Neural progenitor cell (in vitro differentiated cells): ENCODE results near the gene NDRG4. TPM values are rescaled to one million over a fixed set of nuclear protein-coding genes. Genes with fewer than 3 reads are reported as not detected.

Experiments
- DNase-seq: peaks from one replicate; pipeline ENCODE4 v3.0.0-alpha.2; 2016; ENCODE audit warnings: low spot score
- H2AFZ ChIP-seq: fragments of 200-600 bp; sonication (generic); replicated peaks from 2 replicates; pipeline ENCODE4 v1.6.1; 2016; ENCODE audit warnings: antibody characterized with exemption
- H3F3A ChIP-seq: fragments of 200-600 bp; sonication (generic); 2 replicates; pipeline ENCODE4 v1.6.1; 2016; ENCODE audit warnings: antibody characterized with exemption, low read depth
- H3K27ac ChIP-seq: fragments of 200-600 bp; sonication (generic); 2 replicates; pipeline ENCODE4 v1.5.1; 2016; ENCODE audit warnings: mild to moderate bottlenecking
- H3K27me3 ChIP-seq: fragments of 200-600 bp; sonication (generic); 2 replicates; pipeline ENCODE4 v1.6.1; 2016; ENCODE audit warnings: mild to moderate bottlenecking, moderate library complexity
- H3K36me3 ChIP-seq: fragments of 200-600 bp; sonication (generic); 2 replicates; pipeline ENCODE4 v1.5.1; 2016
- H3K4me1 ChIP-seq: fragments of 200-600 bp; sonication (generic); 2 replicates; pipeline ENCODE4 v1.6.1; 2016; ENCODE audit warnings: mixed run types
- H3K4me2 ChIP-seq: fragments of 200-600 bp; sonication (generic); 2 replicates; pipeline ENCODE4 v1.6.1; 2016
- H3K4me3 ChIP-seq: fragments of 200-600 bp; sonication (generic); 2 replicates; pipeline ENCODE4 v1.5.1; 2016
- H3K79me2 ChIP-seq: fragments of 200-600 bp; sonication (generic); 2 replicates; pipeline ENCODE4 v1.6.1; 2016; ENCODE audit warnings: low read depth
- H3K9ac ChIP-seq: fragments of 200-600 bp; sonication (generic); 2 replicates; pipeline ENCODE4 v1.6.1; 2016
- H3K9me3 ChIP-seq: fragments of 200-600 bp; sonication (generic); 2 replicates; pipeline ENCODE4 v1.5.1; 2016; ENCODE audit warnings: low read depth
- H4K20me1 ChIP-seq: fragments of 200-600 bp; sonication (generic); 2 replicates; pipeline ENCODE4 v1.6.1; 2016; ENCODE audit warnings: low read depth
- H3K27ac Mint-ChIP-seq: 3 replicates; pipeline ENCODE4 v1.8.0; 2021; ENCODE audit warnings: mixed read lengths
- H3K27me3 Mint-ChIP-seq: 2 replicates; pipeline ENCODE4 v1.8.0; 2022; ENCODE audit warnings: low read depth, mild to moderate bottlenecking, inconsistent platforms, moderate library complexity, mixed read lengths; ENCODE audit not compliant: insufficient read depth
- H3K36me3 Mint-ChIP-seq: 3 replicates; pipeline ENCODE4 v1.8.0; 2021; ENCODE audit warnings: mixed read lengths
- H3K4me1 Mint-ChIP-seq: 3 replicates; pipeline ENCODE4 v1.8.0; 2021; ENCODE audit warnings: mixed read lengths
- H3K4me3 Mint-ChIP-seq: 3 replicates; pipeline ENCODE4 v1.8.0; 2021; ENCODE audit warnings: mild to moderate bottlenecking, moderate library complexity, mixed read lengths
- H3K9me3 Mint-ChIP-seq: 3 replicates; pipeline ENCODE4 v1.8.0; 2020; ENCODE audit warnings: mixed read lengths
- CTCF ChIP-seq: fragments of 200-600 bp; sonication (generic); IDR thresholded peaks from 2 replicates; pipeline ENCODE4 v1.5.1; 2017; ENCODE audit warnings: antibody characterized with exemption, mild to moderate bottlenecking
- EZH2 ChIP-seq: fragments of 200-600 bp; sonication (generic); IDR thresholded peaks from 2 replicates; pipeline ENCODE4 v1.6.1; 2017; ENCODE audit warnings: antibody characterized with exemption, mild to moderate bottlenecking, moderate library complexity
- EZH2phosphoT487 ChIP-seq: fragments of 200-600 bp; sonication (generic); IDR thresholded peaks from 2 replicates; pipeline ENCODE4 v1.6.1; 2017; ENCODE audit warnings: antibody characterized with exemption
- total RNA-seq: library from RNA; depleted of rRNA; stranded (reverse); fragments of >200 nt; gene quantifications from 2 replicates; pipeline ENCODE4 v1.2.3, GENCODE V29; 2015; ENCODE audit warnings: low replicate concordance

The NDRG4 gene
- total RNA-seq, 1 donor from 2014 or later, result 14.6 TPM

DNA sequence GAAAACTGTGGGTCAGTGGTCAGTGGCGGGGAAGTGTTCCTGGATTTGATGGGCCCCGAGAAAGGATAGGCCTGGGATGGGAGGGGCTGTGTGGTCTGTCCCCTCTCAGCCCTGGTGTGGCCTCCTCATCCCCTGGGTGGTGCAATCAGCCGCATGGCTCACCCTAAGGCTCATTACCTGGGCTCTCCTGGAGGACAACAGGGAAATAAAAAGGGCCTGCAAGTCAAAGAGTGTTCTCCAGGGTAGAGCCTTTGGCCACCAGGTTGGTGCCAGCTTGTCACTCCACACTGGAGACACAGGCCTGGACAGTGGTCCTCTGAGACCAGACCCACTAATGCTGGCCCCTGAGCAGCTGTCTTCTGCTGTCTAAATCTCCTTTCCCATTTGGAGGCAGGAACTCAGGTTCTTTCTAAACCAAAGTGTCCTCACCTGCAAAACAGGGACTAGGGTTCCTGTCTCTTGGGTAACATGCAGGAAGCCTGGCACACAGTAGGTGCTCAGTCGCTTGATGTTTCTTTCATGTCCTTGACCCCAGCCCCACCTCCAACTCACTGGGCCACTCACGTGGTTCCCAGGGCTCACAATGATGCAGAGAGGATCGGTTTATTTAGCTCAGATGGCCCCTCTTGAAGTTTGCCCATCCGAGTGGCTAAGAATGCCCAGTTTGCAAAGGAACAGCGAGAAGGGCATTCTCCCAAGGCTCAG is 2.4 kb downstream of the NDRG4 start:
- H3K4me1 ChIP-seq, result peaks cover 10% of the 10 kb centered on the region
- H3K4me1 Mint-ChIP-seq, result peaks cover 21% of the 10 kb centered on the region
- H3K4me2 ChIP-seq, result no peak overlapping the region
- no peaks in the 10 kb centered on the region for H3K36me3 Mint-ChIP-seq
- no peak overlapping the region for H3K9ac ChIP-seq
- H3K79me2 ChIP-seq, result no peaks in the 10 kb centered on the region
- H3K4me3 ChIP-seq, result no peak overlapping the region
- no peaks in the 10 kb centered on the region for H3F3A ChIP-seq
- no peaks in the 10 kb centered on the region for H3K9me3 Mint-ChIP-seq
- H3K9me3 ChIP-seq, result no peaks in the 10 kb centered on the region
- H3K36me3 ChIP-seq, result no peaks in the 10 kb centered on the region
- H3K4me3 Mint-ChIP-seq, result peak overlapping the region; percentile 88
- peaks cover 3% of the 10 kb centered on the region for H3K27me3 Mint-ChIP-seq
- TF ChIP-seq EZH2phosphoT487 (no peak), CTCF (no peak), EZH2 (no peak)
- no peak overlapping the region for H3K27ac ChIP-seq
- no peak overlapping the region for H2AFZ ChIP-seq
- peaks cover 25% of the 10 kb centered on the region for H3K27me3 ChIP-seq
- no peak for DNase-seq
- no peaks in the 10 kb centered on the region for H4K20me1 ChIP-seq
- H3K27ac Mint-ChIP-seq, result no peak overlapping the region

DNA sequence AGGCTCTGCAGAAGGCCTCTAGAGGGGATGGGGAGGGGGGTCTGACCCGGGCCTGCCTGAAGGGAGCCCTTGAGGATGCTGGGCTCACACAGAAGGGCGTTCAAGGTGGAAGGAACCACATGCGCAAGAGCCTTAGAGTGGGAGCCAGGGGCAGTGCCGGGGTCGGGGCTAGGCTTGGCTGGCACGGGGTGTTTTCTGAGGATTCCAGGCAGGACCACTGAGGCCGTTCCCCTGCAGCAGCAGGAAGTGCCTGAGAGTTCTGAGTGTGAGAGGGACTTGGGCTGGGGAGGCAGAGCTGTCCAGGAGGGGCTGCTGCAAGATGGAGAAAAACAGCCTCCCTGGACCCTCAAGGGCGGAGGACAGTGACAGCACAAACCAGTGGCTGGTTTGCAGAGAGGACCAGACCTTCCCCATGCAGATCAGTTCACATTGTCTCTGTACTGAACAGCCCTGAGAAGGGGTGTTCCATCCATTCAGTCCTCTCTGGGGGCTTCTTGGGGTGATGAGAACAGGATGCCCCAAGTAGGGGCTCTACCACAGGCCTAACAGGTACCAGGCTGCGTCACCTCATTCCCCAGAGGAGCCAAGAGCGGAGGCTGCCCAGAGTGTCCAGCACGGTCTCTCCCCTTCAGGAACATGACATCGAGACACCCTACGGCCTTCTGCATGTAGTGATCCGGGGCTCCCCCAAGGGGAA is 3.4 kb downstream of the NDRG4 start:
- TF ChIP-seq CTCF (no peak), EZH2 (no peak), EZH2phosphoT487 (no peak)
- Histone ChIP-seq H2AFZ (no peak overlapping the region), H3K27ac (no peak overlapping the region), H3K9ac (no peak overlapping the region), H3K36me3 (no peaks in the 10 kb centered on the region), H3K4me2 (no peak overlapping the region), H3K9me3 (no peaks in the 10 kb centered on the region), H3K79me2 (no peaks in the 10 kb centered on the region), H4K20me1 (no peaks in the 10 kb centered on the region), H3K4me3 (no peak overlapping the region), H3K27me3 (peaks cover 25% of the 10 kb centered on the region), H3F3A (no peaks in the 10 kb centered on the region), H3K4me1 (peaks cover 10% of the 10 kb centered on the region)
- H3K36me3 Mint-ChIP-seq, result no peaks in the 10 kb centered on the region
- peaks cover 12% of the 10 kb centered on the region for H3K4me1 Mint-ChIP-seq
- no peak overlapping the region for H3K27ac Mint-ChIP-seq
- no peak for DNase-seq
- peaks cover 5% of the 10 kb centered on the region for H3K27me3 Mint-ChIP-seq
- H3K9me3 Mint-ChIP-seq, result no peaks in the 10 kb centered on the region
- no peak overlapping the region for H3K4me3 Mint-ChIP-seq

GRCh38 chr16:58503863-58504688 is 4.1 kb downstream of the NDRG4 start:
- H3K4me1 ChIP-seq, result peaks cover 10% of the 10 kb centered on the region
- H3K36me3 ChIP-seq, result no peaks in the 10 kb centered on the region
- H3K9ac ChIP-seq, result no peak overlapping the region
- no peaks in the 10 kb centered on the region for H3F3A ChIP-seq
- no peaks in the 10 kb centered on the region for H3K36me3 Mint-ChIP-seq
- no peak overlapping the region for H3K27ac ChIP-seq
- no peaks in the 10 kb centered on the region for H3K9me3 Mint-ChIP-seq
- peaks cover 2% of the 10 kb centered on the region for H3K27me3 Mint-ChIP-seq
- no peaks in the 10 kb centered on the region for H3K79me2 ChIP-seq
- no peak overlapping the region for H3K4me3 Mint-ChIP-seq
- peaks cover 7% of the 10 kb centered on the region for H3K4me1 Mint-ChIP-seq
- peaks cover 25% of the 10 kb centered on the region for H3K27me3 ChIP-seq
- H3K9me3 ChIP-seq, result no peaks in the 10 kb centered on the region
- no peak for DNase-seq
- TF ChIP-seq EZH2phosphoT487 (no peak), EZH2 (no peak), CTCF (no peak)
- H3K27ac Mint-ChIP-seq, result no peak overlapping the region
- no peak overlapping the region for H3K4me3 ChIP-seq
- no peaks in the 10 kb centered on the region for H4K20me1 ChIP-seq
- no peak overlapping the region for H3K4me2 ChIP-seq
- no peak overlapping the region for H2AFZ ChIP-seq
